Measurements from ENCODE around the gene AKR7A3.

DNA sequence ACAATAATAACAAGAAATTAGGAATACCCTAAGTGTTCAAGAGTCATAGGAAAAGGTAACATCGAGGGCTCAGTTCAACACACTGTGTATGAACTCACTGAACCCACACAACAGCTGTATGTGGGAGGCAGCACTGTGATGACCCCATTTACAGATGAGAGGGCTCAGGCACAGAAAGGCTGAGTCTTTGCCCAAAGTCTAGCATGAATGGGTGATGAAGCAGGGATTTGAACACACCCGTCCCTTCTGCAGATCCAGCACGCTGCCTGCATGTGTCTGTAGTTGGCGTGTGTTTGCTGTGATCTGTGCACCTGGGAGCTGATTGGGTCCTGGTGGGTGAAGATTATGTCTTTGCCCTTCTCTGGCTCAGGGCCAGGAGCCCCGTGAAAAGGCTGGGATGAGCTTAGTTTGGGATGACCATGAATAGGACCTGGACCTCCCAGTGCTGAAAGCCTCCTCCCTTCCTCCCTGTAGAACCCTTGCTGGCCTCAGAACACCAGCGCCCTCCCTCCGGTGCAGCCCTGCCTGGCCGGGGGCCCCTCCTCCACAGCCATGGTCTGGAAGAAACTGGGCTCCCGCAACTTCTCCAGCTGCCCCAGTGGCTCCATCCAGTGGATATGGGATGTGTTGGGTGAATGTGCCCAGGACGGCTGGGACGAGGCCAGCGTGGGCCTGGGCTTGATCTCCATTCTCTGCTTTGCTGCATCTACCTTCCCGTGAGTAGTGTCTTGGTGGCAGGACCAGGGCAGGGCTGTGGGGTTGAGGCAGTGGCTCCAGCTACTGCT lies 28.7 kb upstream of the AKR7A3 start:
- TF ChIP-seq POLR2A (IDR thresholded peaks at IDR 0.05; ENCODE audit: low read depth, low read length): no peak
- TF ChIP-seq NBN (IDR thresholded peaks at IDR 0.05): no peak
- no peak for TF ChIP-seq FOXM1 (IDR thresholded peaks at IDR 0.05; ENCODE audit: low read depth, low read length)
- TF ChIP-seq CEBPB (IDR thresholded peaks at IDR 0.05; ENCODE audit: borderline replicate concordance in 1 of 2, low read depth in 2 of 2, low read length in 2 of 2): no peak
- TF ChIP-seq CREB1 (IDR thresholded peaks at IDR 0.05; ENCODE audit: low read depth): no peak
- TF ChIP-seq, protein P1, sequence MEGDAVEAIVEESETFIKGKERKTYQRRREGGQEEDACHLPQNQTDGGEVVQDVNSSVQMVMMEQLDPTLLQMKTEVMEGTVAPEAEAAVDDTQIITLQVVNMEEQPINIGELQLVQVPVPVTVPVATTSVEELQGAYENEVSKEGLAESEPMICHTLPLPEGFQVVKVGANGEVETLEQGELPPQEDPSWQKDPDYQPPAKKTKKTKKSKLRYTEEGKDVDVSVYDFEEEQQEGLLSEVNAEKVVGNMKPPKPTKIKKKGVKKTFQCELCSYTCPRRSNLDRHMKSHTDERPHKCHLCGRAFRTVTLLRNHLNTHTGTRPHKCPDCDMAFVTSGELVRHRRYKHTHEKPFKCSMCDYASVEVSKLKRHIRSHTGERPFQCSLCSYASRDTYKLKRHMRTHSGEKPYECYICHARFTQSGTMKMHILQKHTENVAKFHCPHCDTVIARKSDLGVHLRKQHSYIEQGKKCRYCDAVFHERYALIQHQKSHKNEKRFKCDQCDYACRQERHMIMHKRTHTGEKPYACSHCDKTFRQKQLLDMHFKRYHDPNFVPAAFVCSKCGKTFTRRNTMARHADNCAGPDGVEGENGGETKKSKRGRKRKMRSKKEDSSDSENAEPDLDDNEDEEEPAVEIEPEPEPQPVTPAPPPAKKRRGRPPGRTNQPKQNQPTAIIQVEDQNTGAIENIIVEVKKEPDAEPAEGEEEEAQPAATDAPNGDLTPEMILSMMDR (IDR thresholded peaks at IDR 0.05 in 2 of 3, conservative IDR thresholded peaks at IDR 0.05 in 1 of 3; ENCODE audit: control insufficient read depth in 2 of 3, extremely low read depth in 1 of 3, insufficient read depth in 1 of 3, low read depth in 3 of 3, low read length in 3 of 3): no peak

Data from GM12878 (cell line).